Endodermal cell (in vitro differentiated cells): ENCODE results near the gene SLC7A4. TPM values are rescaled to one million over a fixed set of nuclear protein-coding genes. Genes with fewer than 3 reads are reported as not detected.

Experiments
- DNase-seq: peaks from one replicate; pipeline ENCODE4 v3.0.0-alpha.2; 2017
- H3K27ac ChIP-seq: 2 replicates; pipeline ENCODE4 v1.5.1; 2013; ENCODE audit warnings: mild to moderate bottlenecking, low read depth, low read length, moderate library complexity
- H3K27me3 ChIP-seq: 2 replicates; pipeline ENCODE4 v1.6.1; 2013; ENCODE audit warnings: mild to moderate bottlenecking, low read length, moderate library complexity; ENCODE audit not compliant: insufficient read depth, control insufficient read depth, poor library complexity, severe bottlenecking
- H3K36me3 ChIP-seq: 2 replicates; pipeline ENCODE4 v1.7.0; 2013; ENCODE audit warnings: mild to moderate bottlenecking, low read length, moderate library complexity; ENCODE audit not compliant: control insufficient read depth, insufficient read depth
- H3K4me1 ChIP-seq: one replicate; pipeline ENCODE4 v1.7.0; 2013; ENCODE audit warnings: low read length; ENCODE audit not compliant: control insufficient read depth, insufficient read depth
- H3K4me3 ChIP-seq: 2 replicates; pipeline ENCODE4 v1.5.1; 2013; ENCODE audit warnings: mild to moderate bottlenecking, low read length, moderate library complexity
- H3K9ac ChIP-seq: 2 replicates; pipeline ENCODE4 v1.6.1; 2013; ENCODE audit warnings: mild to moderate bottlenecking, low read length, moderate library complexity; ENCODE audit not compliant: poor library complexity, severe bottlenecking; ENCODE audit errors: extremely low read depth
- H3K9me3 ChIP-seq: 2 replicates; pipeline ENCODE4 v1.6.1; 2013; ENCODE audit warnings: mild to moderate bottlenecking, low read length, moderate library complexity; ENCODE audit not compliant: control insufficient read depth
- H3K27ac Mint-ChIP-seq: 2 replicates; pipeline ENCODE4 v1.8.0; 2020; ENCODE audit warnings: mixed read lengths
- H3K27me3 Mint-ChIP-seq: 2 replicates; pipeline ENCODE4 v1.8.0; 2021; ENCODE audit warnings: mild to moderate bottlenecking, mixed read lengths; ENCODE audit not compliant: insufficient read depth
- H3K36me3 Mint-ChIP-seq: 2 replicates; pipeline ENCODE4 v1.8.0; 2020; ENCODE audit warnings: low read depth, mixed read lengths
- H3K4me1 Mint-ChIP-seq: 2 replicates; pipeline ENCODE4 v1.8.0; 2020; ENCODE audit warnings: mixed read lengths
- H3K4me3 Mint-ChIP-seq: 2 replicates; pipeline ENCODE4 v1.8.0; 2020; ENCODE audit warnings: mild to moderate bottlenecking, moderate library complexity, mixed read lengths
- H3K9me3 Mint-ChIP-seq: 2 replicates; pipeline ENCODE4 v1.8.0; 2020; ENCODE audit warnings: mild to moderate bottlenecking, mixed read lengths
- CTCF ChIP-seq: fragments of 200-600 bp; sonication (generic); conservative IDR thresholded peaks from 2 replicates; pipeline ENCODE4 v1.5.0; 2021; ENCODE audit warnings: antibody characterized with exemption, mild to moderate bottlenecking
- WGBS, 2 experiments: methylation state at CpG; one replicate each; pipeline versions ENCODE4 v1.1.5 to v1.1.7; 2013; ENCODE audit warnings: missing lambda C conversion rate in 2 of 2, mixed read lengths in 1 of 2; ENCODE audit not compliant: insufficient coverage in 1 of 2, insufficient read length in 1 of 2; 5-methylcytosine and 5-hydroxymethylcytosine counted together
- total RNA-seq, 2 donors: library from RNA; stranded (reverse); fragmentation: NEBNext Ultra II Directional in 1 of 2; extraction: Animal tissue kit (Norgen Biotek cat#: 25700) in 1 of 2; gene quantifications; 2 replicates in 1 of 2; 3 replicates in 1 of 2; pipeline ENCODE4 v1.2.1, GENCODE V29; 2021

SLC7A4 gene
- total RNA-seq, 2 donors from 2014 or later, result 0.33 to 0.49 TPM

GRCh38 chr22:21038405-21038804 lies 6.0 kb upstream of the SLC7A4 start:
- H3K27me3 Mint-ChIP-seq, result peaks cover 12% of the 10 kb centered on the region
- H3K9me3 Mint-ChIP-seq, result no peaks in the 10 kb centered on the region
- no peaks in the 10 kb centered on the region for H3K36me3 ChIP-seq
- H3K27me3 ChIP-seq, result peaks cover 14% of the 10 kb centered on the region
- H3K9me3 ChIP-seq, result no peaks in the 10 kb centered on the region
- no peak overlapping the region for H3K9ac ChIP-seq
- no peak overlapping the region for H3K4me3 Mint-ChIP-seq
- H3K4me1 Mint-ChIP-seq, result no peaks in the 10 kb centered on the region
- no peaks in the 10 kb centered on the region for H3K4me1 ChIP-seq
- H3K4me3 ChIP-seq, result no peak overlapping the region
- H3K27ac Mint-ChIP-seq, result no peak overlapping the region
- no peaks in the 10 kb centered on the region for H3K36me3 Mint-ChIP-seq
- no peak for TF ChIP-seq CTCF
- no peak overlapping the region for H3K27ac ChIP-seq
- DNase-seq, result no peak
- 89% methylated on average over 2 of the region's 2 CpGs for WGBS, 2 experiments

GRCh38 chr22:21034989-21035388 lies 2.6 kb upstream of the SLC7A4 start:
- Histone ChIP-seq H3K9me3 (no peaks in the 10 kb centered on the region), H3K4me1 (no peaks in the 10 kb centered on the region), H3K9ac (no peak overlapping the region), H3K4me3 (no peak overlapping the region), H3K27me3 (peaks cover 47% of the 10 kb centered on the region), H3K36me3 (no peaks in the 10 kb centered on the region), H3K27ac (no peak overlapping the region)
- Mint-ChIP-seq H3K9me3 (no peaks in the 10 kb centered on the region), H3K4me3 (no peak overlapping the region), H3K27me3 (peaks cover 35% of the 10 kb centered on the region), H3K27ac (no peak overlapping the region), H3K4me1 (no peaks in the 10 kb centered on the region), H3K36me3 (no peaks in the 10 kb centered on the region)
- WGBS, 2 experiments, result 97 to 100% methylated on average over 2 to 3 of the region's 3 CpGs
- no peak for DNase-seq
- no peak for TF ChIP-seq CTCF

GRCh38 chr22:21033895-21034294 lies 1.5 kb upstream of the SLC7A4 start:
- no peak overlapping the region for H3K27ac ChIP-seq
- no peaks in the 10 kb centered on the region for H3K9me3 Mint-ChIP-seq
- no peak for TF ChIP-seq CTCF
- peaks cover 47% of the 10 kb centered on the region for H3K27me3 ChIP-seq
- H3K36me3 Mint-ChIP-seq, result no peaks in the 10 kb centered on the region
- peaks cover 35% of the 10 kb centered on the region for H3K27me3 Mint-ChIP-seq
- H3K4me3 ChIP-seq, result no peak overlapping the region
- no peaks in the 10 kb centered on the region for H3K4me1 ChIP-seq
- no peaks in the 10 kb centered on the region for H3K9me3 ChIP-seq
- H3K36me3 ChIP-seq, result no peaks in the 10 kb centered on the region
- no peaks in the 10 kb centered on the region for H3K4me1 Mint-ChIP-seq
- no peak for DNase-seq
- H3K9ac ChIP-seq, result no peak overlapping the region
- H3K4me3 Mint-ChIP-seq, result no peak overlapping the region
- no peak overlapping the region for H3K27ac Mint-ChIP-seq
- 90 to 100% methylated on average over 2 to 3 of the region's 3 CpGs for WGBS, 2 experiments
